Sigmoid colon (tissue), 4 donors: ENCODE results near the gene INAFM2.

Source experiments
- CTCF ChIP-seq, 4 experiments: fragments of 450-650 bp in 3 of 4; fragments of 200-600 bp in 1 of 4; IDR thresholded peaks; one replicate each; pipeline ENCODE4 v1.5.1; 2016 to 2019; ENCODE audit warnings: antibody characterized with exemption in 4 of 4, mild to moderate bottlenecking in 3 of 4, moderate library complexity in 2 of 4
- EP300 ChIP-seq, 4 donors: sonication (generic); formaldehyde crosslinking; IDR thresholded peaks; one replicate each; pipeline ENCODE4 v1.6.1; 2017; ENCODE audit warnings: antibody characterized with exemption in 4 of 4
- POLR2A ChIP-seq, 2 donors: fragments of 450-650 bp; IDR thresholded peaks; one replicate each; pipeline ENCODE4 v1.6.1; 2016; ENCODE audit warnings: antibody characterized with exemption in 2 of 2, mild to moderate bottlenecking in 2 of 2, moderate library complexity in 2 of 2
- POLR2AphosphoS5 ChIP-seq, 4 donors: sonication (generic); formaldehyde crosslinking; IDR thresholded peaks; one replicate each; pipeline ENCODE4 v1.6.1; 2017; ENCODE audit warnings: antibody characterized with exemption in 4 of 4

- TF ChIP-seq CTCF (IDR thresholded peaks at IDR 0.05) (no peak), POLR2AphosphoS5 (IDR thresholded peaks at IDR 0.05) (no peak), POLR2A (IDR thresholded peaks at IDR 0.05) (no peak), EP300 (IDR thresholded peaks at IDR 0.05) (no peak)
Observed at GRCh38 chr15:40305281-40305680, 18.2 kb upstream of the INAFM2 start.
